GM18519 (cell line): ENCODE results near the gene AGBL4.

ENCODE experiments used
- ATAC-seq: cut with Tn5 transposase; IDR thresholded peaks from one replicate; pipeline ENCODE4 v1.9.1; 2021; ENCODE audit warnings: mild to moderate bottlenecking, moderate library complexity; ENCODE audit not compliant: unreplicated experiment, low FRiP score

Gene AGBL4

DNA sequence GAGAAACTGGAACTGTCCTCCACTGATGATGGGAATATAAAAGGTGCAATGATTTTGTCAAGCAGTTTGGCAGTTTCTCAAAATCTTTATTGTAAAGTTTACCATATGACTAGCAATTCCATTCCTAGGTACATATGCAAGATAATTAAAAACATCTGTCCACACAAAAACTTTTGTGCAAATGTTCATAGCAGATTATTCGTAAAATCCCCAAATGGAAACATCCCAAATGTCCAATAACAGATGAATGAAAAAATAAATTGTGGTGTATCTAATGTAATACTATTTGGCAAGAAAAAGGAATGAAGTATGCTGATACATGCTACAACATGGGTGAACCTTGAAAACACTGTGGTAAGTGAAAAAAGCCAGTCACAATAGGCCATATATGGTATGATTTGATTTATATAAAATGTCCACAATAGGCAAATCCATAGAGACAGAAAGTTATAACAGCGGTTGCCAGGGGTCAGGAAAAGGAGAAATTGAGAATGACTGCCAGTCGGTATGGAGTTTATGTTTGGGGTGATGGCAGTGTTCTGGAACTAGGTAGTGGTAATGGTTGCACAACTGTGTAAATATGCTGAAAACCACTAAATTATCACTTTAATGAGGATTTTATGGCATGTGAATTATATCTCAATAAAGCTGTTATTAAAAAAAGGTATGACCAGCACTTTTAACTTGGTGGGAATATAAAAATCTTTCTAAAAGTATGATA lies 1165.4 kb downstream of the AGBL4 start:
- ATAC-seq: no peak

DNA sequence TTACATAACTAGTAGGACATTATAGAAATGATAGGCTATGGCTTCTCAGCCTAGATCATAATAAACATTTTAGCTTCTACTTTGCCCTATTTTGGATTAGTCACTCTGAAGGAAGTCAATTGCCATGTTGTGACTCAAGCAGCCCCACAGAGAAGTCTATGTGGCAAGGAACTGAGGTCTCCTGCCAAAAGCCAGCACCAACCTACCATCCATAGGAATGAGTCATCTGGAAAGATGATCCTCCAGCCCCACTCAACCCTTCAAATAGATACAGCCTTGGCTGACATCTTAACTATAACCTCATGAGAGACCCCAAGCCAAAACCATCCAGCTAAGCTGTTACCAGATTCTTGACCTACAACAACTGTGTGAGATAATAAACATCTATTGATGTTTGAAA lies 1170.7 kb downstream of the AGBL4 start:
- ATAC-seq: no peak

DNA sequence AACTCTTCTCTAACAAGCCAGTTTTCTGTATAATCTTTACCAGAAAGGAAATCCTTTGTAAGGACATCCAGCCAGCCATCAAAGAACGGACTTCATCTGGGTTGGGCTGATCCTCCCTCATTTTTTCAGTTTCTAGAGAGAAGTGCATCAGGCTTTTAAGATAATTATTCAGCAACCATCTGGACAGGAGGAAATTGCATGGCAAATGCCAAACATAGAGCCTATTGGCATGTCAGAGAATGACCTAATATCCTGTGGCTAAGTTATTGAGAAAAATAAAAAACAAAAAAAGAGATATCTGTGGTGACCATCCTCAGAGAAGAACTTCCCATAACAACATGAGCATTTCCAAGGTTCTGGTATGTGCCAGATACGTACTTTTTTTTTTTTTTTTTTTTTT lies 1172.1 kb downstream of the AGBL4 start:
- ATAC-seq: no peak

DNA sequence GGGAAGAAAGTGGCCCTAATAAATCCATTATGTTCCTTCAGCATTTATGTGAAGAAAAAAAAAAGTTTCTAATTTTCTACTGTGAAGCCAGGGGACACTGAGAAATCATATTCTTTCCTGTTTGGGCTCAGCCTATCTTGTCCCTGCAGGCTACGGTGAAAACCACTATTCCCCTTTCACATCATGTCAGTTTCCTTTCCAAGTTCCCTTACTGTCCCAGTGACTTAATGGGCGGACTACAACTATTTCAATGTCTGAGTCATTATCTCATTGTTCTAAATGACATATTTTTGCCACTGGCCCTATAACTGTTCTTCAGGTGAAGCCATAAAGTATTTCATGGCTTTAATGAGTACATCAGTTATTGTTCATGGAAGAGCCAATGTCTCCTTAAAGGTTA lies 1175.7 kb downstream of the AGBL4 start:
- ATAC-seq: no peak

DNA sequence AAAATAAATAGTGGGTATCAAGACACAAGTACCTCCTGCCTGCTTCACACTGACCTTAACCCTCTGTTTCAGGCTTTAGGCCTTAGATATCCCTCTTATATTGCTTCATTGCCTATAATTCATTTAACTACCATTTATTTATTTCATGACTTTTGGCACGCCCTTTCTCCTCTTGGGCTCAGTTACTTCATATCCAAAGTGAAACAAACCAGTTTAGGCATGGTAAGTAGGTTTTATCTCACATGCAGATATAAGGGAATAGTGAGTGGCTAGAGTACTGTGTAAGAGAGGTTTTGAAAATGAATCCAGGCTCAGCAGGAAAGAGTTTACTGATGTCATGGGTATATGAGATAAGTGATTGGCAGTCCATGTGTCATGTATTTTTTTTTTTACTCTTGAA lies 1177.3 kb downstream of the AGBL4 start:
- no peak for ATAC-seq

DNA sequence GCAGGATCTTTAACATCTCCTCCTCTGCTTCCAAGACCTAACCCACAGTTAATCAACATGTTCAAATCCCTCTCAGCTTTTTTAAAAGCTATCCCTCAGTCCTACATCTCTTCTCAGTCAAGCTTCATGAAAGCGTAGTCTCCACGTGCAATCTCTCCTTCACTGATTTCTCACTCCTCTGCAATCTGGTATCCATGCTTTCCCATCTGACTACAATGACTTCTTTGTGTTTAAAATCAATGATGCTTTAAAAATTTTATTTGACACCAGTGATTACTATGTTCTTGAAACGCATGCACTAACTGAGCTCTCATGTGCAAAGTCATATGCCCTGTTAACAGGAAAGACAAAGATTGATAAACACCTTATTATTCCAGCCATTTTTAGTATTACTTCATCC lies 1179.6 kb downstream of the AGBL4 start:
- ATAC-seq: no peak

DNA sequence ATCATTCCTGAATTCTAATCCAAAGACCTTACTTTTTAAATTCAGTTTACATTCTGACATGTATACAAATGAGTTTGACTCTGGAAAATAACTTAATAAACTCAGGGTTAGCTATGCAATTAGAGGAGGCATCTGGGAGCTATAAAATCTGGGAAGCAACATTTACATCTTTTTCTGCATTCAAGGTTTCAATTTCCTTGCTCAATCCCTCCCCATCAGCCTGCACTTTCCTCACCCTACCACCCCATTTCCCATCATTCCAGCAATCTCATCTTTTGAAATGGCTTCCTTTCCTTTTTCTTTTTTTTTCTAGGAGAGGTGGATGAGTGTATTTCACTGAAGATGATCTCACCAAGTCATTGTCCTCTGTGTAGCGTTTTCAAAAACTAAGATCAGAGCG lies 1181.8 kb downstream of the AGBL4 start:
- ATAC-seq: no peak

DNA sequence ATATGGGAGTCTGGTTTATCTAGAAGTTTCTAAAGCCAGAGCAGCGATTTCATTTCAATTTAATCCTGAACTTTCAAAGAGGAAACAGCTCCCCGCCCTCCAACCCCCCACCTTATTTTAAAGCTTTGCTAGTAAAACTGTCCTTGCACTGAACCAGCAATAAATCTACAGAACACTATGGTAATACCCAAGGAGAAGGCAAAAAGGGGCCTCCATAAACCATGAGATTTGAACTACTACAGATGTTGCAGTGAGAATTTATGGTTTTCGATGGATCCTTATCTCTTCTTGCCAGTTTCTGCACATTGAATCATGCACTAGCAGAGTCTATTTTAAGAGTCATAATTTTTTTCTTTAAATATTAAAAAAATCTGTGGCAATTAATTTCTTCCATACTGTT lies 1182.3 kb downstream of the AGBL4 start:
- no peak for ATAC-seq

DNA sequence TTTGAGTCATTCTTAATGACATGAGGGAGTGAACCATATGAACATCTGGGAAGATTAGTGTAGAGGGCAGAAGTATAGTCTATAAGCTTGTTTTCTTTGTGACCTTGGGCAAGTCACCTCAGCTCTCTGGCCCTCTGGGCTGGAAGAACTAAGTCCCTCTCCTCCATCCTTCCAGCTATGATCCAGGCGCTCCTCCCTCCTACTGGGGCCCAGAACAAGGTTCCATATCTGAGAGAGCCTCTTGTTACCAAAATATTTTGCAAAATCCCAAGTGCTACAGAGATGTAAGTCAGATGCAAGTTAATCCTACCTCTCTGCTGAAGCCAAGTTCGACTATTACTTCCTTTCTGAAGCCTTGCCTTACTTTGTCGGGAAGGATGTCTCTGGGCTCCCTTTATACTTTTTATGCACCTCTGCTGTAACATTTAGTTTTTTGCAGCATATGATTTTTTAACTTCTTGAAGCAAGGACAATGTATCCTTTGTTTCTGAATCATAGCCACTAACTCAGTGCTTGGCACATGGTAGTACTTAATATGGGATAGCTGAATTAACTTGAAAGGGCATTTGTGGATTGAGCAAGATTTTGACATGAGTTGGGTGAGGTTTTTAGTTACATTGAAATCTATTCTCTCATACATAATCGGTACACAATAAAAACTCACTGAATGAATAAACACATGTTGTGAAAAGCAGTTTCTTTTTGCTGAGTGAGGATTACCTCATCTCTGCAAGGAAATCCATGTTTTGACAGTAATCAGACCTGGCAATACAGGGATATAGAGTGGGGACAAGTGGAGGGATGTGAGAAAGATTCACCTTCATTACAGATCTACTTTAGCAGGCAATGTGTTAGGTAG lies 1192.4 kb downstream of the AGBL4 start:
- ATAC-seq: no peak

DNA sequence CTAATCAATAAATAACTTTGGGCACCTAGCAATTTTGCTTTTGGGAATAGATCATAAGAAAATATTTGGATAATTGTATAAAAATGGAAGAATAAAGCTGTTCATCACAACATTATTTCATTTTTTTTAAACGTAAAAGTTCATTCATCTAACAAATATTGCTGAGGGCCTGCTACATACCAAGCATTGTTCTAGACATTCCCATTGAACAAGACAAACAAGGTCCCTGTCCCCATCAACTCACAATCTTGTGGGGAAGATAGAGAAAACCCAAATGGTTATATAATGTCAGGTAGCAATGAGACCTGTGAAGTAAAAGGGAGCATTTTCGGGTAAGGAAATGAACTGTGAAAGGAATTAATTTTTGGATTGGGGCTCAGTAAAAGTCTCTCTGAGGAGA lies 1193.0 kb downstream of the AGBL4 start:
- ATAC-seq: no peak

DNA sequence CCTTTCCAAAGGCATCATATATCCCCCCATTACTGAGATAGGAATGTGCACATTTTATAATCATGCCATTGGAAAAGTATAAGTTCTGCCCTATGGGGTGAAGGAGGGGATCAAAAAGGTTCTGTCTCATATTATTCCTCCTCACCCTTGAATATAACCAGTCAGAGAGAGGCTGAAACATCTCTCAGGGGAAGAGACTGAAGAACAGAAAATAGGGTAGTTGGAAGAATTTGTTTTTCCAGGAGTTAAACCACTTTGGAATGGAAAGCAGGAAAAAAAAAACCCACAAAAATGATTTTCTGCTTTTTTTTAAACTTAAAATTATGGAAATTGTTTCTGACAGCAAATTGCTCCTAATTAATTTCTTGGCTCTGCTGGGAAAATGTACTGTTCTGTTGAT lies 1194.3 kb downstream of the AGBL4 start:
- no peak for ATAC-seq

DNA sequence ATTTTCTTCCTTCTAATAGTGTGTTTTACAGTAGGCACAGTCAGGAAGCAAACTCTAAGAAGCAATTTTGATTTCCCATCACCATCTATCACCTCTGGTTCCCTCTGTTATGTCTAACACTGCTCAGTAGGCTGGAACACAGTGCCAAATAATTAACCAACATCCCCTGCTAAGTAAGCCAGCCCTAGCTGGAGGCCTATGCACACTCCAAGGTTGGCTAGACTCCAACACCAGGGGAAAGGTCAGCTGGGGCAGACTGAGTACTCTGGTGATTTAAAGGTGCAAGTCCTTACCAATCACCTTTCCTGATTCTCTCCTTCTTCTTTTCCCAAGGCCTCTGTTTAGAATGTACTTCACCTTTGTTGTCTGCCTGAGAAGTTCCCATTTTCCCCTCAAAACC lies 1200.6 kb downstream of the AGBL4 start:
- ATAC-seq: no peak

DNA sequence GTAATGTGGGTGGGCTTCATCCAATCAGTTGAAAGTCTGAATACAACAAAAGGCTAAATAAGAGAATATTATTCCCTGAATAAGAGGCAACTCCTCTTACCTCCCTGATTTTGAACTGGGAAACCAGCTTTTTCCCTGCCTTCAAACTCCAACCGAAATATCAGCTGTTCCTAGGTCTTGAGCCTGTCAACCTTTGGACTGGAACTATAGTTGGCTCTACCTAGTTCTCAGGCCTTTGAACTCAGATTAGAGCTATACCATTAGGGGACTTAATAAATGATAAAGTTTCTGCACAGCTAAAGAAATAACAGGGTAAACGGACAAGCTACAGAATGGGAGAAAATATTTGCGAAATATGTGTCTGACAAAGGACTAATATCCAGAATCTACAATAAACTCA lies 1203.3 kb downstream of the AGBL4 start:
- ATAC-seq: no peak

DNA sequence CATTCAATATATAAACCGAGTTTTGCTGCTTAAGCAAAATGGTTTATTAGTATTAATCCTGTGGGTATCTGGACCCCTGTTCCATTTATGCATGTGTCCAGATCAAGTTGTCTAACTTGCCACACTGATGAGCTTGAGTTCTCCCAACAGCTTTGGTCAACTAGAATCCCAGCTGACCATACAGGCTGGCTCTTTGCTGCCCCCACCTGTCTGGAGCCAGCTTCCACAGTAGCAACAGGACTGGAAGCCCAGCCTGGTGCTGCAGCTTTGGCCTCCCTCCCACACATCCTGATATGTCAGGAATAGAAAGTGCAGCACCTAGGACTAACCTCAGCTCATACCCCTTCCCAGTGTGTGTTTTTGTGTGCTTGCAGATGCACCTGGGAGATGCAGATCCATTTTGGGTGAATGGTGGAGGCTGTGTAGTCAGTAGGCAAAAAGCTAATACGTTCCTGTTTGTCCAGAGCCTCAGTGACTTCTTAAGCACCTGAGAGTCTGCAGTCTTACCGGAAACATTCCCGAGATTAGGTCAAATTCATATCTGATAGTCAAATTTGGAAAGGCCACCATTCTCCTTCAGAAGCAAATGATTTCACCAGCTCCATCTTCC lies 1206.1 kb downstream of the AGBL4 start:
- ATAC-seq: peak; percentile 77

DNA sequence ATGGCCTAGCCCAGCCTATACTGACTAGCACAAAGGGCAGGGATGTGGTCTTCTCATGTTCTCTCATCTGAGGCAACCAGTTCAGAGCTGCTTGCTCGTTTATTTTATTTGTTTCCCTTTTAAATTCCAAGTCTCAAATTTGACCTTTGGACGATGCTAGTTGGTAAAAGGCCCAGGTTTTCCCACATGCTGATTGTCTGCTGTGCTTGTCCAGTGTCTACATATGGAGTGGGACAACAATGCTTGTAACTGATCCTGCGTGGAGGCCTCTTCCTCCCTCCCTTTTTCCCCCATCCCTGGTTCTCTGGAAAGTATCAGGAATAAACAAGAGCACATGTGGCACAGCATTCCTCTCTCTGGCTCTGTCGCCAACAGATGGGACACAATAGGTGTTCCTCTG lies 1213.0 kb downstream of the AGBL4 start:
- ATAC-seq: no peak

DNA sequence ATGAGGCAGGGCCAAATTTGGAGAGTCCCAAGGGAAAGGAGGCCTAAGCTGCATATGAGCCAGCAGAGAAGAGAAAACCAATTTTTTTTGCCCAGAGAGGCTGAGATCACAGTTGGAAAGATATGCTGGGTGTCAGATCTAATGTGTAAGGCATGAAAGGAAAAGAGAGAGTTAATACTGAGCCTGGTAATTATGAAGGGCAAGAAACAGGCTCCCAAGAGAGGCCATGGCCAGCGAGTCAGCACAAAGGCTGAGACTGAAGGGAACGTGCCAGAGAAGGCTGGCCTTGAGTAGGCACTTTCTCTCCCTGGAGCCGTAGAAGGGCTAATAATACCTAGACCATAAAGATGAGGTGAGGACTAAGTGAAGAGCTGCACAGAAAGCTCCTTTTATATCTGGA lies 1215.3 kb downstream of the AGBL4 start:
- no peak for ATAC-seq

DNA sequence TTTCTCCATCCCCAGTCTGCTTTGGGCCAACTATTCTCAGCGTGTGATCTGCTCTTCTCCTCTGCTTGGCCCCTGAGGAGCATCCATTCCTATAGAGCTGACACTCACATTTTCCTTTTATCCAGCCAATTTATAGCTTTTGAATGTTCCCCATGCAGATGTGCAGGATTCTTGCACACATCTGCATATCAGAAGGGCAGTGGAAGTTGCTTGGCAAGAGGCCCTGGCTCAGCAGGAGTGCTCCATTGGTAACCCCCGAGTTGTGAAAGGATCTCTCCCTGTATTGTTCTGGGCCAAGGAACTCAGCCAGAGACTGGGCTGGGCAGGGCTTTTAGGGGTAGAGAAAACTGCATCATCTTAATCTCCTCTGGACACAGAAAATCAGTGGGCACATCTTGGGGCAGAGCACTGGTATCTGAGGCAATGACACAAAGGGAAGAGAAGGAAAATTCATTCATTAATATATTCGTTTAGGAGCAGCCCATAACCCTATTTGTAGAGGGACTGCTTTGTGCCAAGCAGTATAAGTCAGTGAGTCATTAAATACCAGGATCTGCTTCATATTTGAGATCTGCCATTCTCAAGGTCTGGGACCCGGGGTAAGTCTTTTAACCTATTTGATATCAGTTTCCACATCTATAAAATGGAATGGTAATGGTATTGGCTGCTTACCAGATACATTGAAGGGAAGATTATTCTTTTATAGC lies 1216.0 kb downstream of the AGBL4 start:
- ATAC-seq: no peak

DNA sequence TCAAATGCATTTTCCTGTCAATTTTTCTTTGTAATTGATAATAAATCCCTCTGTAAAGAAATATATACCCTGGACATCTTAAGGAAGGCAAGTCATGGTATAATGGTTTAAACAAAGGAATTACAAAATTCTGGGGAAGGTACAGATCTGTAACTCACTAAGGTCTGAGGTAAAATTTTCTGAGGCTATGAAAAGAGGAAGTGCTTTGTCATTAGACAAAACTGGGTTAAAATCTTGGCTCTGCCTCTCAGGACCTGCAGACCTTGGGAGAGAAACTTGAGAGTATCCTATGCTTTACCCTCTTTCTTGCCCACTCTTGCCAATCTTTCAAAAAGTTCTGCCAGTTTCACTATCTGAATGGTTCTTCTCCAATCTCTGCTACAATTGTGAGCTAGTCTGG lies 1220.3 kb downstream of the AGBL4 start:
- ATAC-seq: no peak

DNA sequence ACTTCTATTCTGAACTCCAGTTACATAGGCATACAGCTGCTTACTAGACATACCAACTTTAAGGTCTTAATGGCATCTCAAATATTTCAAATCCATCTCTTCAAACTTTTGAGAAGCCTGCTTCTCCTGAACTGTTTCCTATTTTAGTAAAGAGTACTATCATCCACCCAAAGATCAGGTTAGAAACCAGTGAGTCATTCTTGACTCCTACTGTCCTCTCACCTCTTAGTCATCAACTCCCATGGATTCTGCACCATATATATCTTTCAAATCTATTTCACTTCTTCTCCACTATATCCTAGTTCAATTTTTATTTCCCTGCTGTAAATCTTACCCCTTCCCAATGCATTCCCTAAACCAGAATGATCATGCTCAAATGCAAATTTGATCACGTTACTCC lies 1228.9 kb downstream of the AGBL4 start:
- ATAC-seq: no peak

DNA sequence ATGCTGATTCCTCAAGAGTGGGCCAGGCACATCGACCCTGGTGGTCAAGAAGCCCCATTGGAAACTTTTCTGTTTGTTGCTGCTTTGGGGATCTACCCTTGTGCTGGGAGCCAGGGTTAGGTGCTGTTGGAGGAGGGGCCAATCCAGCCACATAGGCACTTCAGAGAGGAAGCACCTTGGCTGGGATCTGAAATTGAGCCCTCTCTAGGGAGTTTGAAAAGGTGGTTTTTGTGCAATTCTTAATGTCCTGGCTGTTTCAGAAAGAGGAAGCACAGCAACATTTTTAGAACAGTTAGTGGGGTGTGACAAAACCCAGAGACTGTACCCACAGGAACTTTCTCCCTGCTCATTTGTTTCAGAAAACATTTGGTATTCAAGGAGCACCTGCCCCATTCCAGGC lies 1229.9 kb downstream of the AGBL4 start:
- ATAC-seq: peak; percentile 78

DNA sequence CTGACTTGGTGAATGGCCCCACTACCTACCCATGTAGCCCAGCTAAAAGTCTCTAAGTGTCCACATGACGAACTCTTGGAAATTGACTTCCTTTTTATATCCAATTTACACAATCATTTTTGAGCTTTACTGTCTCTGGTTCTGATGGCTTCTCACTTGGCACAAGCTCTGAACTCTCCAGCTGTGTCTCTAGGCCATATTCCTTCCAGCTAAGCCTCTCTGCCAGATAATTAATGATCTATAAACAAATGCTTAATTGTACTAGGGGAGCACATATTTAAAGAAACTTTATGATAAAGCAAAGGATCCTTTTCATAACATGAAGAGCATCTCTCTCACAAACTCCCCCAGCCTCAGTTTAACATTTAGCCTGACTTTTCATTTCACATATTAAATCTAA lies 1230.8 kb downstream of the AGBL4 start:
- ATAC-seq: no peak
